HCT116 (cell line): ENCODE measurements around the gene USH1C. TPM values are rescaled to one million over a fixed set of nuclear protein-coding genes. Genes with fewer than 3 reads are reported as not detected.

Experiments
- ATAC-seq: fragments of 200-7000 bp; cut with Tn5 transposase; 2 replicates; pipeline ENCODE4 v1.9.1; 2020; ENCODE audit warnings: mild to moderate bottlenecking, moderate library complexity
- BruUV-seq: library from RNA; stranded (reverse); fragments of 400-500 nt; replicated peaks from 2 replicates; lab custom pipeline; 2021; lab: Mats Ljungman, UMichigan
- CTCF ChIA-PET: fragments of 300-600 bp; sonication (Branson Sonifier 250); formaldehyde crosslinking; loops from one replicate; lab custom pipeline; 2021; ENCODE audit warnings: antibody characterized with exemption; lab: Charles Lee
- POLR2A ChIA-PET: fragments of 300-600, 350-600 bp; sonication (Branson Sonifier 250); formaldehyde crosslinking; loops from one replicate; lab custom pipeline; 2021; ENCODE audit warnings: antibody characterized with exemption; lab: Charles Lee
- RAD21 ChIA-PET, 2 experiments: fragments of 300-600 bp; sonication (Branson Sonifier 250); formaldehyde crosslinking; loops; one replicate each; lab custom pipeline; 2023; ENCODE audit warnings: low total read pairs in 2 of 2; ENCODE audit not compliant: uncharacterized antibody in 2 of 2, unreplicated experiment in 2 of 2, low non-redundant PET in 1 of 2; lab: Charles Lee
- DNase-seq: peaks from one replicate; pipeline ENCODE4 v3.0.0-alpha.2; 2010; ENCODE audit warnings: low read depth, low spot score
- H2AFZ ChIP-seq: fragments of 200-600 bp; shearing (Covaris generic), sonication (generic); 2 replicates; pipeline ENCODE4 v1.6.1; 2017; ENCODE audit warnings: low read depth, mixed run types, mixed read lengths, antibody characterized with exemption, low read length; ENCODE audit not compliant: poor library complexity, severe bottlenecking
- H3K27ac ChIP-seq: 2 replicates; pipeline ENCODE4 v1.5.1; 2012; ENCODE audit warnings: low read depth, low read length
- H3K27me3 ChIP-seq: fragments of 200-600 bp; sonication (generic); 2 replicates; pipeline ENCODE4 v1.6.1; 2016; ENCODE audit warnings: mixed run types, low read length, mixed read lengths; ENCODE audit not compliant: insufficient read depth
- H3K36me3 ChIP-seq, 2 experiments: fragments of 200-500 bp in 1 of 2; fragments of 200-600 bp in 1 of 2; sonication (Bioruptor generic) in 1 of 2; sonication (generic) in 1 of 2; 2 replicates each; pipeline versions ENCODE4 v1.5.1 to v1.6.1; 2014 to 2016; ENCODE audit warnings: low read length in 2 of 2, inconsistent platforms in 1 of 2, mixed read lengths in 1 of 2, mixed run types in 1 of 2; ENCODE audit not compliant: insufficient read depth in 2 of 2, control insufficient read depth in 1 of 2
- H3K4me1 ChIP-seq, 2 experiments: fragments of 200-600 bp in 1 of 2; sonication (generic) in 1 of 2; 2 replicates each; pipeline versions ENCODE4 v1.5.1 to v1.6.1; 2012 to 2017; ENCODE audit warnings: low read length in 2 of 2, inconsistent platforms in 1 of 2, mild to moderate bottlenecking in 1 of 2, mixed read lengths in 1 of 2, mixed run types in 1 of 2, moderate library complexity in 1 of 2; ENCODE audit not compliant: insufficient read depth in 2 of 2, control insufficient read depth in 1 of 2
- H3K4me2 ChIP-seq: fragments of 200-600 bp; sonication (generic); 2 replicates; pipeline ENCODE4 v1.6.1; 2017; ENCODE audit warnings: mixed run types, low read length, mixed read lengths
- H3K4me3 ChIP-seq, 2 experiments: fragments of 200-600 bp in 1 of 2; sonication (generic) in 1 of 2; replicated peaks in 1 of 2; 2 replicates each; pipeline ENCODE4 v1.5.1; 2011 to 2016; ENCODE audit warnings: low read length in 2 of 2, control low read depth in 1 of 2, low read depth in 1 of 2, mild to moderate bottlenecking in 1 of 2, mixed read lengths in 1 of 2, mixed run types in 1 of 2
- H3K79me2 ChIP-seq: fragments of 200-600 bp; sonication (generic); 2 replicates; pipeline ENCODE4 v1.6.1; 2017; ENCODE audit warnings: mild to moderate bottlenecking, mixed run types, low read length, moderate library complexity, mixed read lengths; ENCODE audit not compliant: insufficient read depth
- H3K9ac ChIP-seq: fragments of 200-600 bp; sonication (generic); 2 replicates; pipeline ENCODE4 v1.6.1; 2016; ENCODE audit warnings: low read length, mixed read lengths
- H3K9me2 ChIP-seq: fragments of 200-600 bp; sonication (generic), shearing (Covaris generic); 2 replicates; pipeline ENCODE4 v1.6.1; 2017; ENCODE audit warnings: mixed run types, mild to moderate bottlenecking, moderate library complexity; ENCODE audit not compliant: insufficient read depth
- H3K9me3 ChIP-seq, 2 experiments: fragments of 200-500 bp in 1 of 2; fragments of 200-600 bp in 1 of 2; sonication (Bioruptor generic) in 1 of 2; sonication (generic) in 1 of 2; 2 replicates each; pipeline ENCODE4 v1.6.1; 2014 to 2017; ENCODE audit warnings: low read length in 2 of 2, mixed read lengths in 2 of 2, inconsistent platforms in 1 of 2, low read depth in 1 of 2, mild to moderate bottlenecking in 1 of 2, mixed run types in 1 of 2, moderate library complexity in 1 of 2; ENCODE audit not compliant: control insufficient read depth in 1 of 2, insufficient read depth in 1 of 2
- H4K20me1 ChIP-seq: fragments of 200-600 bp; sonication (generic), shearing (Covaris generic); 2 replicates; pipeline ENCODE4 v1.6.1; 2017; ENCODE audit warnings: mixed run types, mild to moderate bottlenecking, moderate library complexity; ENCODE audit not compliant: insufficient read depth
- EZH2phosphoT487 ChIP-seq: fragments of 200-600 bp; IDR thresholded peaks from 2 replicates; pipeline ENCODE4 v1.6.1; 2018; ENCODE audit warnings: antibody characterized with exemption, borderline replicate concordance
- FOSL1 ChIP-seq: IDR thresholded peaks from 2 replicates; pipeline ENCODE4 v1.6.1; 2012; ENCODE audit warnings: low read depth
- POLR2AphosphoS5 ChIP-seq: IDR thresholded peaks from 2 replicates; pipeline ENCODE4 v1.6.1; 2011; ENCODE audit warnings: mild to moderate bottlenecking, low read depth, low read length, moderate library complexity
- SRF ChIP-seq: IDR thresholded peaks from 2 replicates; pipeline ENCODE4 v1.6.1; 2012; ENCODE audit warnings: low read depth
- TCF7L2 ChIP-seq: IDR thresholded peaks from 2 replicates; pipeline ENCODE4 v1.7.0; 2011; ENCODE audit warnings: borderline replicate concordance, inconsistent platforms; ENCODE audit not compliant: insufficient read depth, insufficient read length; ENCODE audit errors: extremely low read depth
- ZNF274 ChIP-seq: fragments of 200-500 bp; sonication (Bioruptor generic); IDR thresholded peaks from 2 replicates; pipeline ENCODE4 v1.6.1; 2014; ENCODE audit warnings: mild to moderate bottlenecking, low read depth, low read length, inconsistent platforms
- intact Hi-C: fragments of 100-400 bp; cut with micrococcal nuclease; formaldehyde crosslinking; loops from 2 replicates; pipeline ENCODE4 v1.10.0; 2022
- total RNA-seq: library from RNA; stranded (reverse); gene quantifications from one replicate; pipeline ENCODE4 v1.2.1, GENCODE V29; 2021; ENCODE audit not compliant: unreplicated experiment
- TF ChIP-seq, protein P1 (sequence below), 3 experiments: fragments of 200-600 bp in 1 of 3; sonication (generic) in 1 of 3; IDR thresholded peaks in 2 of 3; conservative IDR thresholded peaks in 1 of 3; 2 replicates each; pipeline ENCODE4 v1.5.1; 2012 to 2017; ENCODE audit warnings: low read depth in 2 of 3, low read length in 2 of 3, antibody characterized with exemption in 1 of 3, borderline replicate concordance in 1 of 3, control low read depth in 1 of 3, mild to moderate bottlenecking in 1 of 3, mixed read lengths in 1 of 3, mixed run types in 1 of 3, moderate library complexity in 1 of 3; ENCODE audit not compliant: insufficient read depth in 1 of 3

USH1C gene
- total RNA-seq, 1 experiment from 2014 or later, result 13.4 TPM

- no TSS peak for BruUV-seq
- POLR2A ChIA-PET, result no interaction called here
- Histone ChIP-seq H3K27me3 (no peaks in the 10 kb centered on the region), H3K27ac (no peak overlapping the region), H3K4me2 (no peak overlapping the region), H3K9me2 (no peaks in the 10 kb centered on the region), H3K4me1 (peaks cover 0 to 3% of the 10 kb centered on the region in 2 experiments; a peak in 2 of 4 replicates)
- peak; percentile 90 for ATAC-seq
- TF ChIP-seq, protein P1, sequence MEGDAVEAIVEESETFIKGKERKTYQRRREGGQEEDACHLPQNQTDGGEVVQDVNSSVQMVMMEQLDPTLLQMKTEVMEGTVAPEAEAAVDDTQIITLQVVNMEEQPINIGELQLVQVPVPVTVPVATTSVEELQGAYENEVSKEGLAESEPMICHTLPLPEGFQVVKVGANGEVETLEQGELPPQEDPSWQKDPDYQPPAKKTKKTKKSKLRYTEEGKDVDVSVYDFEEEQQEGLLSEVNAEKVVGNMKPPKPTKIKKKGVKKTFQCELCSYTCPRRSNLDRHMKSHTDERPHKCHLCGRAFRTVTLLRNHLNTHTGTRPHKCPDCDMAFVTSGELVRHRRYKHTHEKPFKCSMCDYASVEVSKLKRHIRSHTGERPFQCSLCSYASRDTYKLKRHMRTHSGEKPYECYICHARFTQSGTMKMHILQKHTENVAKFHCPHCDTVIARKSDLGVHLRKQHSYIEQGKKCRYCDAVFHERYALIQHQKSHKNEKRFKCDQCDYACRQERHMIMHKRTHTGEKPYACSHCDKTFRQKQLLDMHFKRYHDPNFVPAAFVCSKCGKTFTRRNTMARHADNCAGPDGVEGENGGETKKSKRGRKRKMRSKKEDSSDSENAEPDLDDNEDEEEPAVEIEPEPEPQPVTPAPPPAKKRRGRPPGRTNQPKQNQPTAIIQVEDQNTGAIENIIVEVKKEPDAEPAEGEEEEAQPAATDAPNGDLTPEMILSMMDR (IDR thresholded peaks at IDR 0.05 in 2 of 3, conservative IDR thresholded peaks at IDR 0.05 in 1 of 3; ENCODE audit: borderline replicate concordance in 1 of 3, insufficient read depth in 1 of 3, low read depth in 2 of 3, low read length in 2 of 3), result peak in 1 of 3 experiments; percentile 30; a peak in 2 of 6 replicates
- TF ChIP-seq POLR2AphosphoS5, result no peak
- TF ChIP-seq ZNF274, result no peak
- TF ChIP-seq EZH2phosphoT487, result no peak
- TF ChIP-seq FOSL1, result no peak
- no peak for TF ChIP-seq TCF7L2
- TF ChIP-seq, all 23 proteins: peak for 1
- Histone ChIP-seq H3K9me3 (no peaks in the 10 kb centered on the region), H3K36me3 (no peaks in the 10 kb centered on the region), H2AFZ (no peak overlapping the region), H4K20me1 (no peaks in the 10 kb centered on the region), H3K9ac (no peak overlapping the region), H3K79me2 (no peaks in the 10 kb centered on the region), H3K4me3 (no peak overlapping the region)
- ChIA-PET RAD21 (no interaction called here), CTCF (interaction anchor here (1.3 to 1.6 kb wide), 2 partner anchors 10 kb away, joined by 3 to 6 read pairs; partner anchors contain the start of gene USH1C)
- intact Hi-C loops, result no loop called here
- DNase-seq, result no peak
Measured at GRCh38 chr11:17554487-17554886, 10.3 kb upstream of the USH1C start.

- TF ChIP-seq SRF, result no peak
- intact Hi-C loops, result no loop called here
- no peaks in the 10 kb centered on the region for H4K20me1 ChIP-seq
- no peaks in the 10 kb centered on the region for H3K9me3 ChIP-seq
- ChIA-PET POLR2A (no interaction called here), RAD21 (no interaction called here), CTCF (interaction anchor here (1.2 to 1.8 kb wide), 4 partner anchors 9 to 177 kb away, joined by 3 to 6 read pairs (median 4); partner anchors contain the start of gene USH1C)
- no peak overlapping the region for H3K4me2 ChIP-seq
- ATAC-seq, result no peak
- H2AFZ ChIP-seq, result no peak overlapping the region
- no peaks in the 10 kb centered on the region for H3K36me3 ChIP-seq
- H3K27me3 ChIP-seq, result no peaks in the 10 kb centered on the region
- no peak overlapping the region for H3K9ac ChIP-seq
- no peak overlapping the region for H3K27ac ChIP-seq
- BruUV-seq, result no TSS peak
- no peak overlapping the region for H3K4me3 ChIP-seq
- no peak for DNase-seq
- H3K79me2 ChIP-seq, result no peaks in the 10 kb centered on the region
- no peaks in the 10 kb centered on the region for H3K9me2 ChIP-seq
- H3K4me1 ChIP-seq, result peaks cover 0 to 3% of the 10 kb centered on the region in 2 experiments; a peak in 2 of 4 replicates
Measured at GRCh38 chr11:17553249-17553546, 9.0 kb upstream of the USH1C start.
